GM18867 (cell line): ENCODE results near the gene MACF1.
"Not testable (repeated sequence)": the region's sequence is repeated elsewhere in the genome, so short reads cannot be mapped to it uniquely, and the experiment has no call there.

ENCODE experiments used
- ATAC-seq: cut with Tn5 transposase; IDR thresholded peaks from one replicate; pipeline ENCODE4 v1.9.1; 2021; ENCODE audit warnings: mild to moderate bottlenecking, moderate library complexity; ENCODE audit not compliant: unreplicated experiment

MACF1 gene

GRCh38 chr1:39204441-39205081 lies at the start of gene MACF1:
Gene MACF1 (plus strand): TSS chr1:39204695. CDS start chr1:39205023, 328 bp downstream.
- ATAC-seq = no peak

DNA sequence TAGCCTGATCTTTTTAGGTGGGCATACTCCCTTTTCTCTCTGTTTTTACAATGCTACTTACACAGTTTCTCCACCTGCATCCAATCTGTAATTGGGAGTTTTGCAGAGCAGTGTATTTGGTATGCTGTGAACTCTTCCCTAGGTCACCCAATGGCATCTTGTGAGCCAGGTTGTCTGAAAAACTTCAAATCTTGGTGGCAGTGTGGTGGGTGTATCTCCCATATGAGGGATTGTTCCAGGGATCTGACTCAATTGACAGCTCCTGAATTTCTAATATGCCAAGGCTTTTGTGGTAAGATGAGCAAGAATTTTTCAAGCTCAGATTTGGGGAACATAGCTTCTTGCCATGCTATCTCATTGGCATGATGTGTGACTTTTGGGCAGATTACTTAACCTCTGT lies 47.2 kb upstream of the MACF1 start:
- ATAC-seq = no peak

DNA sequence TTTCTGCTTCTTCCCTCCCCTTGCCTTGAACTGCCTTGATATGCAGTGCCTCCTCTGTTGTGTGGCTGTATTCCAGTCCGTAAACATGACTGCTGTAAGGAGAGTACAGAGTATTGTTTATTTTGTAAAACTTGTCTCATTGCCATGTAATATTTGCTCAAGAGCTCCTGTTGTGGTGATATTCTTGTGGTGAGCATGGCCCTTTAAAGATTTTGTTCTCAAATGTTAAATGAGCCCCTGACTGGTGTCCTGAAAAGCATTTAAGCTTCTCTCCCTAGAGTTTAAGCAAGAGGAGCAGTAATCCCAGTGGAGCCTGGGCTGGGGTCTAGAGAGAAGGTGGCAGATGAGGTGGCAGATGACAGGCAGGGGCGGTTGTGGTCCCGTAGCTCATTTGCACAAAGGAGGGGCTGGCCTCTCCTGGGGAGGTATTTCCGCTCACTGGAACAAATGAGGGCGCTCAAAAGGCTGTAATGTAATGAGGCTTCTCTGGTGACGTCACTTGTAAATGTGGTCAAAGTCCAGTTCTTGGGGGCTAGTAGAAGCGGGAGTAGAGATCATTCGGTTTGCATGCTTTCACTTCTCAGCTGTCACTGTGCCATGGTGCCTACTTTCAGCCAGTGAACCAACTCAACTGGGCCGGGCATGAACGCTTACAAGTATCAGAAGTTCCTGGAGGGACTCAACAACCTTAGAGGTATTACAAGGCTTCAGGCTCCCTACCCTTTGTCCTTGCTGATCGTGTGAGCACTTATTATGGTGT lies 46.0 kb upstream of the MACF1 start:
- no peak for ATAC-seq

DNA sequence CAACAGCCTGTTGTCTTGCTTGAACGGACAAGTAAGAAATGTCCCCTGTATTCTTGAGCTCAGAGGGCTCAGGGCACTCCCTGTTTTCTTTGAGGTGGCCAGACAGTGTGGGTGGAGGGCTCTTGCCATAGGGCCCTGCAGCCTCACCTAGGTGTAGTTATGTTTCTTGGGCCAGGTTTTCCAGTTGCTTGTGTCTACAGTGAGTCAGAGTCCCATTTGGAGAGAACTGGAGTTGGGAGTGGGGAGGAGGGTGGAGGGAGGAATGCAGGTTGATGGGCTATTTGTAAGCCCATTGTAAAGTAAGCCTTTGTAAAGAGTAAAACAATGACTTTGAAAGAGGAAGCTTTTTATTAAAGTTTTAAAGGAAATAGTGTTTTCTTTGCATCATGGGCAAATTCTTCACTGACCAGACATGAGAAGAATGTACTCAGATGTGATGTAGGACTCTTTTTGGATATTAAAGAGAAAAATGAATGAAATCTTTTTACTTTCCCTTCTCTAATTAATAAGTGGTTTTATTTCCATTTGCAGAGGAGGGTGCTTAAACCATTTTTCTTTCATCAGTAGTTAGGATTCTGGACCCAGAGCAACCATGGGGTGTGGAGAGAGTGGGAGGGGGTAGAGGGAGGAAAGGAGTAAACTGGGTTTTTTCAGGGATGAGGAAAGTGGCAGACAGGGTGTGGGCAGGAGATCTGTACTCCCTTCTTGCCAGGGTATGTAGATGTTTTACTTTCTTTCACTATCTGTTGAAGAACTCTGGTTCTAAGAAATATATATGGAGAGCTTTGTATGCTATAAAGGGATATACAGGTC lies 45.1 kb upstream of the MACF1 start:
- no peak for ATAC-seq

GRCh38 chr1:39160703-39161102 lies 43.8 kb upstream of the MACF1 start:
- no peak for ATAC-seq

DNA sequence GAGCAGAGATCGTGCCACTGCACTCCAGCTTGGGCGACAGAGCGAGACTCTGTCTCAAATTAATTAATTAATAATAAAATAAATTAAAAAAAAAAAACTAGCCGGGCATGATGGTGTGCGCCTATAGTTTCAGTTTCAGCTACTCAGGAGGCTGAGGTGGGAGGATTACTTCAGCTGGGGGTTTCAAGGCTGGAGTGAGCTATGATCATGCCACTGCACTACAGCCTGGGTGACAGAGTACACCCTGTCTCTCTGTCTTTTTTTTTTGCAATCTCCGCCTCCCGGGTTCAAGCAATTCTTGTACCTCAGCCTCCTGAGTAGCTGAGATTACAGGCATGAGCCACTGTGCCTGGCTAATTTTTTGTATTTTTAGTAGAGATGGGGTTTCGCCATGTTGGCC lies 42.7 kb upstream of the MACF1 start:
- ATAC-seq = not testable (repeated sequence)

GRCh38 chr1:39163469-39163868 lies 41.0 kb upstream of the MACF1 start:
- ATAC-seq = no peak

DNA sequence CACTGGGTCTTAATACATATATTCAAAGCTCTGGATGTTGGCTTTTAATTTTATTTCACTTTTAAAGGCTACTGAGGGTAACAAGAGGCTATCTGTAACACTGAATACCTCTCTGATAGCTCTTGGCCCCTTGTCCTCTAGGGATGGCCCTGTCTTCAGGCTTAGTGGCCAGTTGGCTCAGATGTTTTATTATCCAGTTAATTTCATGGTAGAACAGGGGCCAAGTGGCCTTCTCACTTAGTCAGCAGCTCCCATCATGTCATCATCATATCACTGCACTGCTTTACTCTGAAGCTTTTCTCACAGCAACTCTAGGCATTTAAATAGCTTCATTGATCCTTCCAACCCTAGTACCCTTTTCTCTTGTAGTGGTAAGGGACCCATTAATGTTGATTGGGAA lies 40.2 kb upstream of the MACF1 start:
- ATAC-seq = no peak

DNA sequence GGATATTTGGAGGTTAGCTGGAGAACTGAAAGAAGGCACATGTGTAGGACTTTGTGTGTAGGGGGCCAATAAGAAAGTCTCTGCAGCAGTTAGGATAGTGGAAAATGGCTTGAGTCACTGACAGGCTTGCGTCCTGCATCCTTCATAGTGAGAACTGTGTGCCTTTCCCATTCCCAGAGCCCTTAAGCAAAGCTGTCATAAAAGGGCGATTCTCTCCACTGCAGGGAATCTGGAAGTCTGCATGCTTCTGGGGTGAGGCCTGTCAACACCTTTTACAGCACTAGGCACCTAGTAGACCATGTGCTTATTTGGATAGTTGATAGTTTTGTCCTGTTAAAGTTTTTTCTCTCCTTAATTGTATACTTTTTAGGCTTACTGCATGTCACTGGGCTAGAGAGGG lies 39.4 kb upstream of the MACF1 start:
- ATAC-seq = no peak

GRCh38 chr1:39165488-39165887 lies 39.0 kb upstream of the MACF1 start:
- no peak for ATAC-seq

DNA sequence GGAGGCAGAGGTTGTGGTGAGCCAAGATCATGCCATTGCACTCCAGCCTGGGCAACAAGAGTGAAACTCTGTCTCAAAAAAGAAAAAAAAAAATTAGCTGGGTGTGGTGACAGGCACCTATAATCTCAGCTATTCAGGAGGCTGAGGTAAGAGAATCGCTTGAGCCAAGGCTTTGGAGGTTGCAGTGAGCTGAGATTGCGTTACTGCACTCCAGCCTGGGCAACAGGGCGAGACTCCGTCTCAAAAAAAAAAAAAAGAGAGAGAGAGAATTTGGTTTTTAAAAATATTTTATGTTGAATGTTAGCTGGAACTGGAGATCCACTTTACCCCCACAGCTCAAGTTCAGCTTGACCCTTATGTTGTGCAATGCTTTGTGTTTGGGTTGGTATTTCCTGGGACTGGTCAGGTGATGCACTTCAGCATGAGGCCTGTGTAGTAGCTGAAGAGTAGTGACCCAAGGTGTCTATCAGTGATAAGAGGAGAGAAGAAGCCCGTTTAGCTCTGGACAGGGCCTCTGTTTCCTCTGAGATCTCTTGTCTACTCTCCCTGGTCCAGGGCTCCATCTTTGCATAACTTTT lies 36.8 kb upstream of the MACF1 start:
- no peak for ATAC-seq

- ATAC-seq = no peak
These were observed 36.0 kb upstream of the MACF1 start for GRCh38 chr1:39168301-39169080.

GRCh38 chr1:39170731-39171667 lies 33.5 kb upstream of the MACF1 start:
- no peak for ATAC-seq

- no peak for ATAC-seq
These were observed 31.1 kb upstream of the MACF1 start for GRCh38 chr1:39173119-39173994.

DNA sequence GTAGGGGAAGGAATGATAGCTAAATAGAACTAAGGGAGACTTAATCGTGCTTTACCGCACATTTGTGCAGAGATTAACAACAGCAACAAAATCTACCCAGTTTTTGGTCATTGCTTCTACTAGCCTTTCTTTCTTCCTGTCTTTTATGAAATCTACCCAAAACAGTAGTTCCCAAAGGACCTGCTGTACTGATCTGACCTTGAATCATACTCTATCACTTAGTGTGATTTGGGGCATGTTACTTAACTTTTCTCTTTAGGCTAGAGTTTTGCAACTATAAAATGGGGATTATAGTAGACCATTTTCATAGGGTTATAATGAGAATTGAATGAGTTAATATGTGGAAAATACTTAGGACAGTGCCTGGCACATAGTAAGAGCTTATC lies 30.5 kb upstream of the MACF1 start:
- ATAC-seq = no peak

- no peak for ATAC-seq
These were observed 30.0 kb upstream of the MACF1 start for GRCh38 chr1:39174390-39175081.

GRCh38 chr1:39177706-39178105 lies 26.8 kb upstream of the MACF1 start:
- ATAC-seq = no peak
